WTC11 (cell line): ENCODE data around the gene SH2D6. TPM values are rescaled to one million over a fixed set of nuclear protein-coding genes. Genes with fewer than 3 reads are reported as not detected.

ENCODE experiments used
- ATAC-seq: fragments of 200-7000 bp; cut with Tn5 transposase; 2 replicates; pipeline ENCODE4 v1.10.0; 2021; ENCODE audit warnings: mild to moderate bottlenecking, moderate library complexity
- CTCF ChIA-PET: fragments of 300-600 bp; sonication (Branson Sonifier 250); formaldehyde crosslinking; loops from one replicate; lab custom pipeline; 2021; ENCODE audit warnings: antibody characterized with exemption; lab: Charles Lee
- POLR2A ChIA-PET: fragments of 350-600 bp; sonication (Branson Sonifier 250); formaldehyde crosslinking; loops from one replicate; lab custom pipeline; 2021; ENCODE audit warnings: antibody characterized with exemption; lab: Charles Lee
- DNase-seq: peaks from one replicate; pipeline ENCODE4 v3.0.0; 2021; ENCODE audit warnings: low spot score
- H3K27ac Mint-ChIP-seq: 2 replicates; pipeline ENCODE4 v1.8.0; 2021; ENCODE audit warnings: mixed read lengths
- H3K27me3 Mint-ChIP-seq: 2 replicates; pipeline ENCODE4 v1.8.0; 2021; ENCODE audit warnings: low read depth, mild to moderate bottlenecking, moderate library complexity, mixed read lengths
- H3K36me3 Mint-ChIP-seq: 2 replicates; pipeline ENCODE4 v1.8.0; 2021; ENCODE audit warnings: mixed read lengths
- H3K4me1 Mint-ChIP-seq: 2 replicates; pipeline ENCODE4 v1.8.0; 2022; ENCODE audit warnings: mixed read lengths
- H3K4me3 Mint-ChIP-seq: 2 replicates; pipeline ENCODE4 v1.8.0; 2021; ENCODE audit warnings: mild to moderate bottlenecking, moderate library complexity, mixed read lengths
- H3K9me3 Mint-ChIP-seq: 2 replicates; pipeline ENCODE4 v1.8.0; 2021; ENCODE audit warnings: mixed read lengths
- CBFB ChIP-seq: sonication (generic); formaldehyde crosslinking; IDR thresholded peaks from 2 replicates; pipeline ENCODE4 v1.8.1; 2022; ENCODE audit warnings: mild to moderate bottlenecking, low read depth, missing genetic modification reagents
- GABPB1 ChIP-seq: sonication (generic); formaldehyde crosslinking; IDR thresholded peaks from 2 replicates; pipeline ENCODE4 v1.8.1; 2023; ENCODE audit warnings: mild to moderate bottlenecking, missing genetic modification reagents
- GTF2I ChIP-seq: fragments of 250-450 bp; sonication (Bioruptor Pico); conservative IDR thresholded peaks from 2 replicates; pipeline ENCODE4 v1.4.0; 2021; ENCODE audit warnings: mild to moderate bottlenecking
- NFATC4 ChIP-seq: fragments of 250-450 bp; sonication (Bioruptor Pico); IDR thresholded peaks from 2 replicates; pipeline ENCODE4 v1.9.0; 2021; ENCODE audit warnings: mild to moderate bottlenecking
- SMAD3 ChIP-seq: sonication (generic); formaldehyde crosslinking; IDR thresholded peaks from 2 replicates; pipeline ENCODE4 v1.8.0; 2022; ENCODE audit warnings: missing genetic modification reagents, mild to moderate bottlenecking, borderline replicate concordance
- SMAD4 ChIP-seq: sonication (generic); formaldehyde crosslinking; IDR thresholded peaks from 2 replicates; pipeline ENCODE4 v1.8.0; 2022; ENCODE audit warnings: mild to moderate bottlenecking, missing genetic modification reagents
- SP1 ChIP-seq: sonication (generic); formaldehyde crosslinking; conservative IDR thresholded peaks from 2 replicates; pipeline ENCODE4 v1.8.1; 2022; ENCODE audit warnings: missing genetic modification reagents
- USF2 ChIP-seq: sonication (generic); formaldehyde crosslinking; IDR thresholded peaks from 2 replicates; pipeline ENCODE4 v1.8.1; 2023; ENCODE audit warnings: mild to moderate bottlenecking, missing genetic modification reagents, moderate library complexity
- ZNF416 ChIP-seq: fragments of 250-450 bp; sonication (Bioruptor Pico); IDR thresholded peaks from 2 replicates; pipeline ENCODE4 v1.9.0; 2021; ENCODE audit warnings: mild to moderate bottlenecking, inconsistent platforms
- ZNF425 ChIP-seq: fragments of 250-450 bp; sonication (Bioruptor Pico); conservative IDR thresholded peaks from 2 replicates; pipeline ENCODE4 v1.9.0; 2021; ENCODE audit warnings: mild to moderate bottlenecking
- total RNA-seq: library from RNA; stranded (reverse); gene quantifications from 3 replicates; pipeline ENCODE4 v1.2.3, GENCODE V29; 2021
- TF ChIP-seq, protein P1 (sequence below): sonication (generic); formaldehyde crosslinking; IDR thresholded peaks from 2 replicates; pipeline ENCODE4 v1.8.1; 2022; ENCODE audit warnings: missing genetic modification reagents, borderline replicate concordance
- TF ChIP-seq, protein P2 (sequence below): sonication (generic); formaldehyde crosslinking; IDR thresholded peaks from 2 replicates; pipeline ENCODE4 v1.8.0; 2022; ENCODE audit warnings: mild to moderate bottlenecking, missing genetic modification reagents
- TF ChIP-seq, protein P3 (sequence below): sonication (generic); formaldehyde crosslinking; IDR thresholded peaks from 2 replicates; pipeline ENCODE4 v1.8.1; 2023; ENCODE audit warnings: mild to moderate bottlenecking, moderate library complexity, missing genetic modification reagents
- TF ChIP-seq, protein P4 (sequence below): sonication (generic); formaldehyde crosslinking; IDR thresholded peaks from 2 replicates; pipeline ENCODE4 v1.8.0; 2023; ENCODE audit warnings: mild to moderate bottlenecking, missing genetic modification reagents

SH2D6 gene
- total RNA-seq, 1 experiment from 2014 or later = 1.2 TPM

DNA sequence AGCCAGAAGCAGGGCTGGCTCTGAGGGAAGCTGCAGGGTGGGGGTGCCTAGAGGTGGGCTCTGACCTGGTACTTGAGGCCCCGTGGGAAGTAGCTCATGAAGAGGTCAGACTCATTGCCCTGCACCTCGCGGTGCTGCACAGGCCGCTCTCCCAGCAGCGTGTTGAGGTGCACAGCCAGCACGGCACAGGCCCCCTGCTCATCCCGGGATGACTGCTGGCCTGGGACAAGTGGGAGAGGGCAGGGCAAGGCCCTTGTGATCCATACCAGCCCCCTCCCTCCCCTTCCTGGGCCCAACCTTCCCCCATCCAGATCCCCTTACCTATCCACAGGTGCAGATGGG is 17.1 kb upstream of the SH2D6 start (continued):
- TF ChIP-seq NFATC4 (CRISPR knock-in tag) = no peak

DNA sequence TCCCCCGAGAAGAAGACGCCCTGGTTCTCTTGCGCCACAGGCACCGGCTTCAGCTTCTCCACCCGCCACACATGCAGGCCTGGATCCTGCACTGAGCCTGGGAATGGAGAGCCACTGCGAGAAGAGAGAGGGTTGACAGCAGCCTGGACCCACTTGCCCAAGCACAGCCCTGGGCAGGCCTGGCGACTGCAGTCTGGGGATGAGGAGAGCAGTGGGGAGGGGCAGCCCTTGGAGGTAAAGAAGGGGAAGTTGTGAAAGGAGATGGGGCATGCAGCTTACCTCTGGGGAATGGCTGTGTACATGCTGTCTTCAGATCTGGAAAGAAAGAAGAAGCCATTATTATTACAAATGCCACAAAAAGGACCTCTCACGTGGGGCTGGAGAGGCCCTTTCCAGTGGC is 16.7 kb upstream of the SH2D6 start:
- CTCF ChIA-PET = no interaction called here
- Mint-ChIP-seq H3K27me3 (no peaks in the 10 kb centered on the region), H3K4me1 (peaks cover 9% of the 10 kb centered on the region), H3K4me3 (no peak overlapping the region), H3K9me3 (peaks cover 6% of the 10 kb centered on the region; the same call in 1 of the 2 replicates), H3K27ac (no peak overlapping the region), H3K36me3 (peaks cover 48% of the 10 kb centered on the region)
- POLR2A ChIA-PET = interaction anchor here (0.8 kb wide), 1 partner anchor 8 kb away, joined by 3 read pairs; the partner anchor contains the start of gene CAPG
- DNase-seq (no peak), ATAC-seq (no peak)
- TF ChIP-seq SMAD3 (CRISPR knock-in tag) (no peak), GTF2I (CRISPR knock-in tag) (no peak), SMAD4 (CRISPR knock-in tag) (no peak), CBFB (CRISPR knock-in tag) (no peak), GABPB1 (CRISPR knock-in tag) (no peak)
- TF ChIP-seq, protein P1, sequence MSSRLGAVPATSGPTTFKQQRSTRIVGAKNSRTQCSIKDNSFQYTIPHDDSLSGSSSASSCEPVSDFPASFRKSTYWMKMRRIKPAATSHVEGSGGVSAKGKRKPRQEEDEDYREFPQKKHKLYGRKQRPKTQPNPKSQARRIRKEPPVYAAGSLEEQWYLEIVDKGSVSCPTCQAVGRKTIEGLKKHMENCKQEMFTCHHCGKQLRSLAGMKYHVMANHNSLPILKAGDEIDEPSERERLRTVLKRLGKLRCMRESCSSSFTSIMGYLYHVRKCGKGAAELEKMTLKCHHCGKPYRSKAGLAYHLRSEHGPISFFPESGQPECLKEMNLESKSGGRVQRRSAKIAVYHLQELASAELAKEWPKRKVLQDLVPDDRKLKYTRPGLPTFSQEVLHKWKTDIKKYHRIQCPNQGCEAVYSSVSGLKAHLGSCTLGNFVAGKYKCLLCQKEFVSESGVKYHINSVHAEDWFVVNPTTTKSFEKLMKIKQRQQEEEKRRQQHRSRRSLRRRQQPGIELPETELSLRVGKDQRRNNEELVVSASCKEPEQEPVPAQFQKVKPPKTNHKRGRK (CRISPR knock-in tag) = no peak
- TF ChIP-seq, protein P2, sequence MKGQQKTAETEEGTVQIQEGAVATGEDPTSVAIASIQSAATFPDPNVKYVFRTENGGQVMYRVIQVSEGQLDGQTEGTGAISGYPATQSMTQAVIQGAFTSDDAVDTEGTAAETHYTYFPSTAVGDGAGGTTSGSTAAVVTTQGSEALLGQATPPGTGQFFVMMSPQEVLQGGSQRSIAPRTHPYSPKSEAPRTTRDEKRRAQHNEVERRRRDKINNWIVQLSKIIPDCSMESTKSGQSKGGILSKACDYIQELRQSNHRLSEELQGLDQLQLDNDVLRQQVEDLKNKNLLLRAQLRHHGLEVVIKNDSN (CRISPR knock-in tag) = no peak
- TF ChIP-seq, protein P3, sequence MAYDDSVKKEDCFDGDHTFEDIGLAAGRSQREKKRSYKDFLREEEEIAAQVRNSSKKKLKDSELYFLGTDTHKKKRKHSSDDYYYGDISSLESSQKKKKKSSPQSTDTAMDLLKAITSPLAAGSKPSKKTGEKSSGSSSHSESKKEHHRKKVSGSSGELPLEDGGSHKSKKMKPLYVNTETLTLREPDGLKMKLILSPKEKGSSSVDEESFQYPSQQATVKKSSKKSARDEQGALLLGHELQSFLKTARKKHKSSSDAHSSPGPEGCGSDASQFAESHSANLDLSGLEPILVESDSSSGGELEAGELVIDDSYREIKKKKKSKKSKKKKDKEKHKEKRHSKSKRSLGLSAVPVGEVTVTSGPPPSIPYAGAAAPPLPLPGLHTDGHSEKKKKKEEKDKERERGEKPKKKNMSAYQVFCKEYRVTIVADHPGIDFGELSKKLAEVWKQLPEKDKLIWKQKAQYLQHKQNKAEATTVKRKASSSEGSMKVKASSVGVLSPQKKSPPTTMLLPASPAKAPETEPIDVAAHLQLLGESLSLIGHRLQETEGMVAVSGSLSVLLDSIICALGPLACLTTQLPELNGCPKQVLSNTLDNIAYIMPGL (CRISPR knock-in tag) = no peak

DNA sequence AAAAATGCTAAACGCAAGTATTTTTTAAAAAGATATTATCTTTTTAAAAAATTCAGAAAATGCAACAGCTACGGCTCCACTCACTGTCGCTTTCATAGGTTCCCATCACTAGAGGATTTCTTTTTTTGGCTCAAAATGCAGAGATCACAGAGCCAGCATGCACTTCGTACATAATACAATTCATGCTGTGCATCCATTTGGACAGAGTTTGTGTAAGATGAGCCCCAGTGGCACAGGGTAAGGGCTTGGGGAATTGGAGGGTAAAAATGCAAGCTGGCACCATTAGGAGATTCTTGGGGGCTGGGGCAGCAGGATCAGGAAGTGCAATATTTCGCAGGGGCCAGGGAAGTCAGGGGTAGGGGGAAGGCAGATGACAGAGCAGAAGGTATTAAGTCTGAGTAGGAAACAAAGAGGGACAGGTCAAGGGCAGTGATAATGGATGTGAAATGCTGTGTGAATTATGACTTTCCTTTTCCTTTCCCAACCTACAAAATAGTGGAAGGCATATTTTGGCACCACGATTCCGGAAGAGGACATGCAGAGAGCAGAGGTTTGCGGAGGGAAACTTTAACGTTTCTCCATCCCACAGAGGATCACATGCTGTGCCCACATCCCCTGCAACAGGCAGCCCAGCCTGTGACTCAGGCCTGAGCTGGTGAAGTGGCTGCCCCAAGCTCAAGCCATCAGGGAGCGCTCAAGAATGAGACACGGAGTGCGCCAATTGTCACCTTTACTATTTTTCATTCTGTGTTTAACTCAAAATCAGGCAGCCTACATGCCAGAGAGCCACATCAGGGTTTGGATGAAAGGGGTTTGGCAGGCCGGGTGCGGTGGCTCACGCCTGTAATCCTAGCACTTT is 13.1 kb upstream of the SH2D6 start:
- Mint-ChIP-seq H3K9me3 (peaks cover 6% of the 10 kb centered on the region; the same call in 1 of the 2 replicates), H3K36me3 (peaks cover 26% of the 10 kb centered on the region)
- TF ChIP-seq USF2 (CRISPR knock-in tag) (0 out of 2 replicates have a peak, but pooled peaks have one; percentile 20), ZNF416 (no peak)
- TF ChIP-seq, all 79 proteins: peak for 1
- Mint-ChIP-seq H3K27ac (peak overlapping the region; percentile 24), H3K4me3 (no peak overlapping the region), H3K4me1 (peaks cover 34% of the 10 kb centered on the region), H3K27me3 (no peaks in the 10 kb centered on the region)
- CTCF ChIA-PET = interaction anchor here (1.0 to 1.4 kb wide), 3 partner anchors 105 to 190 kb away, joined by 3 to 4 read pairs (median 3); no protein-coding TSS in a partner anchor
- DNase-seq = no peak
- POLR2A ChIA-PET = interaction anchor here (0.7 to 1.7 kb wide), 3 partner anchors 14 to 134 kb away, joined by 3 to 6 read pairs (median 5); partner anchors contain the start of genes MAT2A and SH2D6
- peak; percentile 57 for ATAC-seq

DNA sequence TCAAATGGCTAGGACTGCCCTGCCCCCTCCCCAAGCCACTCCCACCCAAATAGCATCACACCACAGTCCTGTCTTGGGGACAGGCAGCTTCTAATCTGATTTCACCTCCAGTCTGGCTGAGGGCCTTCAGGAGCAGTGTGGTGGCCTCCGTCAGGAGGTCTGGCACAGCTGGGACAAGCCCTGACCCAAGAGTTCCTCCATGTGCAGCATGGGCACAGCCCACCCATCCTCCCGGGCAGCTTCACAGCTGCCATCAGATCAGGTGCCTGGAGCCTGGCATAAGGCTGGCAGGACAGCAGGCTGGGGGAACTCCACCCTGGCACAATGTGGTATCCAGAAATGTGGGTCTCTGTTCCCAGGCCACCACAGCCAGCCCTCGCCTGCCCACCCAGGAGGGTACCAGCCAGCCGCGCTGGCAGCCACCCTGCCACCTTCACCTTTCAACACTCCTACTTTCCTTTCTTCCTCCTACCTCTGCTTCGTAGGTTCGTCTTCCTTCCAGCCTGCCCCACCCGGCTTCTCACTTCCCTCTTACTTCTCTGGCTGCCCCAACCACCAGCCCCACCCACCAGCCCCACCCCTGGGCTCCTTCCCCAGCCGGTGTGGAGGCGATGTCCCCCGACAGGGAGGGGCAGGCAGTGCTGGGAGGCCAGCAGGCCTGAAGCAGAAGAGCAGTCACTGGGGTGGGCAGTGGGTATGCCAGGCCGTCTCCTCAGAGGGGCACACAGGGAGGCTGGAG is 8.5 kb upstream of the SH2D6 start, which contains the start of gene CAPG:
TSS of gene CAPG (minus strand) at position 522 of the 739 bp plus-strand sequence. CDS start 8,221 bp downstream, outside the sequence.
- Mint-ChIP-seq H3K9me3 (no peaks in the 10 kb centered on the region), H3K4me1 (peaks cover 57% of the 10 kb centered on the region), H3K27me3 (no peaks in the 10 kb centered on the region), H3K36me3 (0 out of 2 replicates have a peak, but pooled peaks cover under 1% of the 10 kb centered on the region), H3K27ac (peak within 1 kb of the TSS; percentile 73), H3K4me3 (peak within 1 kb of the TSS; percentile 48)
- ChIA-PET POLR2A (interaction anchor here (1.0 kb wide), 1 partner anchor 9 kb away, joined by 3 read pairs; no protein-coding TSS in a partner anchor), CTCF (interaction anchor here (0.6 to 1.5 kb wide), 3 partner anchors 71 to 129 kb away, joined by 4 to 5 read pairs (median 4); partner anchors contain the start of gene MAT2A)
- ATAC-seq (peak; percentile 12), DNase-seq (peak; percentile 47)
- no peak for TF ChIP-seq ZNF425
- TF ChIP-seq SP1 = 0 out of 2 replicates have a peak, but pooled peaks have one; percentile 34
- TF ChIP-seq, protein P4, sequence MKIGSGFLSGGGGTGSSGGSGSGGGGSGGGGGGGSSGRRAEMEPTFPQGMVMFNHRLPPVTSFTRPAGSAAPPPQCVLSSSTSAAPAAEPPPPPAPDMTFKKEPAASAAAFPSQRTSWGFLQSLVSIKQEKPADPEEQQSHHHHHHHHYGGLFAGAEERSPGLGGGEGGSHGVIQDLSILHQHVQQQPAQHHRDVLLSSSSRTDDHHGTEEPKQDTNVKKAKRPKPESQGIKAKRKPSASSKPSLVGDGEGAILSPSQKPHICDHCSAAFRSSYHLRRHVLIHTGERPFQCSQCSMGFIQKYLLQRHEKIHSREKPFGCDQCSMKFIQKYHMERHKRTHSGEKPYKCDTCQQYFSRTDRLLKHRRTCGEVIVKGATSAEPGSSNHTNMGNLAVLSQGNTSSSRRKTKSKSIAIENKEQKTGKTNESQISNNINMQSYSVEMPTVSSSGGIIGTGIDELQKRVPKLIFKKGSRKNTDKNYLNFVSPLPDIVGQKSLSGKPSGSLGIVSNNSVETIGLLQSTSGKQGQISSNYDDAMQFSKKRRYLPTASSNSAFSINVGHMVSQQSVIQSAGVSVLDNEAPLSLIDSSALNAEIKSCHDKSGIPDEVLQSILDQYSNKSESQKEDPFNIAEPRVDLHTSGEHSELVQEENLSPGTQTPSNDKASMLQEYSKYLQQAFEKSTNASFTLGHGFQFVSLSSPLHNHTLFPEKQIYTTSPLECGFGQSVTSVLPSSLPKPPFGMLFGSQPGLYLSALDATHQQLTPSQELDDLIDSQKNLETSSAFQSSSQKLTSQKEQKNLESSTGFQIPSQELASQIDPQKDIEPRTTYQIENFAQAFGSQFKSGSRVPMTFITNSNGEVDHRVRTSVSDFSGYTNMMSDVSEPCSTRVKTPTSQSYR = 0 out of 2 replicates have a peak, but pooled peaks have one; percentile 23
